Measurements from ENCODE around the gene MMP25.
A peak's percentile ranks its signal among the peaks of the same experiment; 100 is the strongest.

Gene MMP25

DNA sequence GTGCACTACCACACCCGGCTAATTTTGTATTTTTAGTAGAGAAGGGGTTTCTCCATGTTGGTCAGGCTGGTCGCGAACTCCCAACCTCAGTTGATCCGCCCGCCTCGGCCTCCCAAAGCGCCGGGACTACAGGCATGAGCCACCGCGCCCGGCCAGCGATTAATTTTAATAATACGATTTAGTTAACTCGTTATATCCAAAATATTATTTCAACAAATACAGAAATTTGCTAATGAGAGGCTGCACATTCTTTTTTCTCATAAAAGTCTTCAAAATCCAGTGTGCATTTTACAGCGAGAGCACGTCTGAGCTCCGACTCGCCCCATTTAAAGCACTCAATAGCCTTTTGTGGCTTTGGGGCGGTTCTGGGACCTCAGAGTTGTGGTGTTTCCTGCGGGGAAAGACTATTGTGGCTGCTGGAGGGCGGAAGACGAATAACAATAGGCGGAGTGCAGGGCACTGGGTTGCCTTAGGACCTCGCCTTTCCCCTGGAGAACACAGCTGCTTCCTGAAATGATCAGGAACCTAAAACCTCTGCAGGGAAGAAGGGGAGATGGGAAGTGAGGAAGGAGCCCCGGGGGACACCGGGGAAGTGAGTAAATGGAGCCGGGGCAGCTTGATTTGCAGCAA lies 55.6 kb downstream of the MMP25 start:
- TF ChIP-seq TAF1 (IDR thresholded peaks at IDR 0.05; ENCODE audit: low read depth) (0 out of 2 replicates have a peak, but pooled peaks have one; percentile 25), NFIC (IDR thresholded peaks at IDR 0.05) (no peak)

DNA sequence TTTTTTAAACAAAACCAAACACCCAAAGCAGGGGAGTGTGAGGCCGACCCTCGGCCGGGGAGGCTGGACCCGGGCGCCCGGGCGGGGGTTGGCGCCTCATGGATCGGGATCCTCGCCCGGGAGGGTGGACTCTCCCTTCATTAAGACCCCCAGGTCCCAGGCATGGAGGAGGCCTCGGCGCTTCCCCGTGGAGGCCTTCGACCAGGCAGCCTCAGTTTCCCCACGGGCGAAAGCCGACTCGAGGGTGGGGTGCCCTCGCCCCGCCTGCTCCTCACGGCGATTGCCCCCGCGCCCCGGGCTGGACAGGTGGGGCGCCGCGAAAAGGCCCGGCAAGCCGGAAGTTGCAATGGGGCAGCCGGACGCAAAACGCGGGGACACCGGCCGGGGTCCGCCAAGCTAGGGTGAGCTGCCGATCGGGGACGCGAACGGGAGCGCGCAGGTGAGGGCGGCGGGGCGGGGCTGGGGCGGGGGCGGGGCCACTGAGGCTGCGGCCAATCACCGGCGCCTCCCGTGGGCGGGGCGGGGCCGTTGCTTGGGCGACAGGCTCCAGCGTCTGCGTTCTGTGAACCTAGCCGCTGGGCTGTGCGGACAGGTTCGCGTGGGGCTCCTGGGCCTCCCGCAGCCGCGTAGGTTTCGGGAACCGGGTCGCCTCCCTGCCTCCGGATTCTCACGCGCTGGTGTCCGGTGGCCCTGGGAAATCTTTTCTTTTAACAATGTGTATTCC lies 60.0 kb downstream of the MMP25 start:
- TF ChIP-seq, protein P1, sequence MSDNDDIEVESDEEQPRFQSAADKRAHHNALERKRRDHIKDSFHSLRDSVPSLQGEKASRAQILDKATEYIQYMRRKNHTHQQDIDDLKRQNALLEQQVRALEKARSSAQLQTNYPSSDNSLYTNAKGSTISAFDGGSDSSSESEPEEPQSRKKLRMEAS (IDR thresholded peaks at IDR 0.05): peak; percentile 66
- no peak for TF ChIP-seq EP300 (IDR thresholded peaks at IDR 0.05; ENCODE audit: borderline replicate concordance)
- TF ChIP-seq, protein P2, sequence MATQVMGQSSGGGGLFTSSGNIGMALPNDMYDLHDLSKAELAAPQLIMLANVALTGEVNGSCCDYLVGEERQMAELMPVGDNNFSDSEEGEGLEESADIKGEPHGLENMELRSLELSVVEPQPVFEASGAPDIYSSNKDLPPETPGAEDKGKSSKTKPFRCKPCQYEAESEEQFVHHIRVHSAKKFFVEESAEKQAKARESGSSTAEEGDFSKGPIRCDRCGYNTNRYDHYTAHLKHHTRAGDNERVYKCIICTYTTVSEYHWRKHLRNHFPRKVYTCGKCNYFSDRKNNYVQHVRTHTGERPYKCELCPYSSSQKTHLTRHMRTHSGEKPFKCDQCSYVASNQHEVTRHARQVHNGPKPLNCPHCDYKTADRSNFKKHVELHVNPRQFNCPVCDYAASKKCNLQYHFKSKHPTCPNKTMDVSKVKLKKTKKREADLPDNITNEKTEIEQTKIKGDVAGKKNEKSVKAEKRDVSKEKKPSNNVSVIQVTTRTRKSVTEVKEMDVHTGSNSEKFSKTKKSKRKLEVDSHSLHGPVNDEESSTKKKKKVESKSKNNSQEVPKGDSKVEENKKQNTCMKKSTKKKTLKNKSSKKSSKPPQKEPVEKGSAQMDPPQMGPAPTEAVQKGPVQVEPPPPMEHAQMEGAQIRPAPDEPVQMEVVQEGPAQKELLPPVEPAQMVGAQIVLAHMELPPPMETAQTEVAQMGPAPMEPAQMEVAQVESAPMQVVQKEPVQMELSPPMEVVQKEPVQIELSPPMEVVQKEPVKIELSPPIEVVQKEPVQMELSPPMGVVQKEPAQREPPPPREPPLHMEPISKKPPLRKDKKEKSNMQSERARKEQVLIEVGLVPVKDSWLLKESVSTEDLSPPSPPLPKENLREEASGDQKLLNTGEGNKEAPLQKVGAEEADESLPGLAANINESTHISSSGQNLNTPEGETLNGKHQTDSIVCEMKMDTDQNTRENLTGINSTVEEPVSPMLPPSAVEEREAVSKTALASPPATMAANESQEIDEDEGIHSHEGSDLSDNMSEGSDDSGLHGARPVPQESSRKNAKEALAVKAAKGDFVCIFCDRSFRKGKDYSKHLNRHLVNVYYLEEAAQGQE (IDR thresholded peaks at IDR 0.05; ENCODE audit: low read depth): no peak
- TF ChIP-seq EGR1 (IDR thresholded peaks at IDR 0.05): 0 out of 2 replicates have a peak, but pooled peaks have one; percentile 5
- peak; percentile 68; the same call in 1 of the 2 replicates for TF ChIP-seq TCF12 (IDR thresholded peaks at IDR 0.05; ENCODE audit: low read depth)
- TF ChIP-seq CEBPB (IDR thresholded peaks at IDR 0.05): no peak
- TF ChIP-seq RAD21 (IDR thresholded peaks at IDR 0.05; ENCODE audit: low read depth): no peak
- no peak for TF ChIP-seq FOXM1 (IDR thresholded peaks at IDR 0.05; ENCODE audit: borderline replicate concordance, low read depth)
- peak; percentile 85 for TF ChIP-seq ZBTB7A (IDR thresholded peaks at IDR 0.05; ENCODE audit: low read depth)
- TF ChIP-seq USF1 (IDR thresholded peaks at IDR 0.05): peak; percentile 41
- TF ChIP-seq CREB1 (IDR thresholded peaks at IDR 0.05; ENCODE audit: low read depth): no peak
- TF ChIP-seq YY1 (IDR thresholded peaks at IDR 0.05; ENCODE audit: low read depth): no peak
- peak; percentile 96 for TF ChIP-seq TAF1 (IDR thresholded peaks at IDR 0.05; ENCODE audit: low read depth)
- 0 out of 2 replicates have a peak, but pooled peaks have one; percentile 43 for TF ChIP-seq NFIC (IDR thresholded peaks at IDR 0.05)
- TF ChIP-seq TEAD4 (IDR thresholded peaks at IDR 0.05): no peak
